OCI-LY1 (cell line): ENCODE measurements around the gene PATJ.

Experiments
- H2AFZ ChIP-seq: fragments of 200-600 bp; sonication (generic), shearing (Covaris generic); 2 replicates; pipeline ENCODE4 v1.6.0; 2014; ENCODE audit warnings: antibody characterized with exemption, mild to moderate bottlenecking, low read length
- H3F3A ChIP-seq: fragments of 200-600 bp; sonication (generic), shearing (Covaris generic); 2 replicates; pipeline ENCODE4 v1.6.0; 2014; ENCODE audit warnings: mild to moderate bottlenecking, antibody characterized with exemption, low read length, moderate library complexity; ENCODE audit not compliant: insufficient read depth
- H3K27ac ChIP-seq: fragments of 200-600 bp; sonication (generic); 2 replicates; pipeline ENCODE4 v1.5.1; 2014; ENCODE audit warnings: low read length, mixed run types, mild to moderate bottlenecking, low read depth; ENCODE audit not compliant: poor library complexity, severe bottlenecking
- H3K27me3 ChIP-seq: fragments of 200-600 bp; sonication (generic); 2 replicates; pipeline ENCODE4 v1.6.0; 2014; ENCODE audit warnings: antibody characterized with exemption, mild to moderate bottlenecking, low read length, moderate library complexity; ENCODE audit not compliant: insufficient read depth
- H3K36me3 ChIP-seq: fragments of 200-600 bp; sonication (generic); 2 replicates; pipeline ENCODE4 v1.6.1; 2014; ENCODE audit warnings: mild to moderate bottlenecking, antibody characterized with exemption, low read length, moderate library complexity, mixed read lengths; ENCODE audit not compliant: insufficient read depth
- H3K4me1 ChIP-seq: fragments of 200-600 bp; sonication (generic); 2 replicates; pipeline ENCODE4 v1.5.1; 2014; ENCODE audit warnings: mild to moderate bottlenecking, low read length, moderate library complexity; ENCODE audit not compliant: insufficient read depth, severe bottlenecking
- H3K4me2 ChIP-seq: fragments of 200-600 bp; sonication (generic), shearing (Covaris generic); 2 replicates; pipeline ENCODE4 v1.6.1; 2014; ENCODE audit warnings: low read length
- H3K4me3 ChIP-seq: fragments of 200-600 bp; sonication (generic); 2 replicates; pipeline ENCODE4 v1.5.1; 2014; ENCODE audit warnings: low read length, low read depth, mild to moderate bottlenecking, mixed read lengths; ENCODE audit not compliant: poor library complexity, severe bottlenecking
- H3K79me2 ChIP-seq: fragments of 200-600 bp; shearing (Covaris generic); 2 replicates; pipeline ENCODE4 v1.6.1; 2016; ENCODE audit warnings: mixed run types, low read length, mixed read lengths; ENCODE audit not compliant: insufficient read depth
- H3K9ac ChIP-seq: fragments of 200-600 bp; sonication (generic), shearing (Covaris generic); 2 replicates; pipeline ENCODE4 v1.6.1; 2014; ENCODE audit warnings: mild to moderate bottlenecking, low read length, mixed read lengths
- H3K9me2 ChIP-seq: fragments of 200-600 bp; sonication (generic), shearing (Covaris generic); 2 replicates; pipeline ENCODE4 v1.6.1; 2014; ENCODE audit warnings: low read depth, mild to moderate bottlenecking, low read length, mixed read lengths
- H3K9me3 ChIP-seq: fragments of 200-600 bp; shearing (Covaris generic); 2 replicates; pipeline ENCODE4 v1.6.1; 2014; ENCODE audit warnings: low read length, mixed read lengths
- H4K20me1 ChIP-seq: fragments of 200-600 bp; sonication (generic), shearing (Covaris generic); 2 replicates; pipeline ENCODE4 v1.6.0; 2016; ENCODE audit warnings: mild to moderate bottlenecking, low read length; ENCODE audit not compliant: insufficient read depth
- CTCF ChIP-seq: fragments of 200-600 bp; sonication (generic), shearing (Covaris generic); IDR thresholded peaks from 2 replicates; pipeline ENCODE4 v1.5.1; 2017; ENCODE audit warnings: mild to moderate bottlenecking, antibody characterized with exemption, low read length, moderate library complexity, mixed read lengths
- EZH2 ChIP-seq: fragments of 200-600 bp; sonication (generic), shearing (Covaris generic); IDR thresholded peaks from 2 replicates; pipeline ENCODE4 v1.8.0; 2017; ENCODE audit warnings: borderline replicate concordance, mixed run types, mild to moderate bottlenecking, antibody characterized with exemption, low read length, moderate library complexity, mixed read lengths

Gene PATJ

DNA sequence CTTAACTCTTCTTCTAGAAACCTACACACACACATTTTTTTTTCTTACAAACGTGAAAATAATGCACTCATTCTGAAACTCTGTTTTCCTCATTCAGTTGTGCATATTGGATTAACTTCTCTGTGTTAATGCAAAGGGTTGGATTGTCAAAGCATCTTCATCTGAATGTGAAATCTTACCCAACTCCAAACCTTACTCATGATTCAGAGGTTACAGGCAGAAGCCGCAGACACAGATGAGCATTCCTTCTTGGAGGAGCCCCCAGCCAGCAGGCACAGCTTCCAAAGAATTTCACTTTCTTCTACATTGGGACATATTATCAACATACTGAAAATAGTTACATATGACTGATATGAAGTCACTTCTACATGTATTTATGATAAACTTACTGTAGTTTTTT is 15.7 kb downstream of the PATJ start:
- Histone ChIP-seq H3K9me2 (no peaks in the 10 kb centered on the region), H3K9me3 (no peaks in the 10 kb centered on the region), H3K27ac (no peak overlapping the region), H3K27me3 (no peaks in the 10 kb centered on the region), H3F3A (no peaks in the 10 kb centered on the region), H3K4me2 (no peak overlapping the region), H3K9ac (no peak overlapping the region), H2AFZ (no peak overlapping the region), H3K4me1 (no peaks in the 10 kb centered on the region), H3K36me3 (no peaks in the 10 kb centered on the region), H3K79me2 (no peaks in the 10 kb centered on the region), H3K4me3 (no peak overlapping the region), H4K20me1 (no peaks in the 10 kb centered on the region)
- TF ChIP-seq EZH2: no peak
- TF ChIP-seq CTCF: no peak

- Histone ChIP-seq H3K27ac (no peak overlapping the region), H3K79me2 (no peaks in the 10 kb centered on the region), H3K9ac (no peak overlapping the region), H3K4me1 (no peaks in the 10 kb centered on the region), H3K4me3 (no peak overlapping the region), H3K9me2 (no peaks in the 10 kb centered on the region), H3K27me3 (no peaks in the 10 kb centered on the region), H3F3A (no peaks in the 10 kb centered on the region), H2AFZ (no peak overlapping the region), H3K4me2 (no peak overlapping the region), H3K36me3 (peaks cover 19% of the 10 kb centered on the region; the same call in 1 of the 2 replicates), H4K20me1 (no peaks in the 10 kb centered on the region), H3K9me3 (no peaks in the 10 kb centered on the region)
- TF ChIP-seq EZH2: no peak
- TF ChIP-seq CTCF: no peak
Observed at GRCh38 chr1:61770131-61770530, 27.9 kb downstream of the PATJ start.

GRCh38 chr1:61776091-61776490 is 33.8 kb downstream of the PATJ start:
- Histone ChIP-seq H3K79me2 (no peaks in the 10 kb centered on the region), H3K4me2 (no peak overlapping the region), H3K4me3 (no peak overlapping the region), H2AFZ (no peak overlapping the region), H3K4me1 (peaks cover 13% of the 10 kb centered on the region), H4K20me1 (no peaks in the 10 kb centered on the region), H3K9ac (no peak overlapping the region; the same call in 1 of the 2 replicates), H3K9me2 (no peaks in the 10 kb centered on the region), H3K27ac (peak overlapping the region; percentile 75), H3K9me3 (no peaks in the 10 kb centered on the region), H3K36me3 (no peaks in the 10 kb centered on the region), H3F3A (no peaks in the 10 kb centered on the region), H3K27me3 (no peaks in the 10 kb centered on the region)
- no peak for TF ChIP-seq EZH2
- no peak for TF ChIP-seq CTCF
